HG03139 (cell line): Measurements from ENCODE around the gene FAM169A.
A peak's percentile ranks its signal among the peaks of the same experiment; 100 is the strongest.
"Not testable (repeated sequence)": the region's sequence is repeated elsewhere in the genome, so short reads cannot be mapped to it uniquely, and the experiment has no call there.

Experiments used
- ATAC-seq: cut with Tn5 transposase; IDR thresholded peaks from one replicate; pipeline ENCODE4 v1.9.1; 2021; ENCODE audit not compliant: unreplicated experiment

FAM169A gene

DNA sequence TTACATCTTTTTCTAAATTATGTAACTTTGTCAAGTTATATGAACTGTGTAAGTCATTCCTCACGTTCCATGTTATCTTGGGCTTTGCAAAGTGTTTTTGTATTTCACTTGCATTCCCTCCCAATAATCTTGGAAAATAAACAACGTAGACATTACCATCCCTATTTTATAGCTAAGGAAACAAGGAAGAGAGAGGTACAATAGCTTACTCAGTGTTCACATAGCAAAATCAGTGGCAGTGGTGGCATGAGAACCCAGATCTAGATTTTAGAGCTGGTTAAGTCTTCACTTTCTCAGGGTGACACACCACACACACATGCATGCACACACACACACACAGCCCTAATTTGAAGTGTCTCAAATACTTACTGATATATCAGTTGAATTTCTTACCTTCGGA, 65.0 kb downstream of the FAM169A start:
- ATAC-seq: no peak

DNA sequence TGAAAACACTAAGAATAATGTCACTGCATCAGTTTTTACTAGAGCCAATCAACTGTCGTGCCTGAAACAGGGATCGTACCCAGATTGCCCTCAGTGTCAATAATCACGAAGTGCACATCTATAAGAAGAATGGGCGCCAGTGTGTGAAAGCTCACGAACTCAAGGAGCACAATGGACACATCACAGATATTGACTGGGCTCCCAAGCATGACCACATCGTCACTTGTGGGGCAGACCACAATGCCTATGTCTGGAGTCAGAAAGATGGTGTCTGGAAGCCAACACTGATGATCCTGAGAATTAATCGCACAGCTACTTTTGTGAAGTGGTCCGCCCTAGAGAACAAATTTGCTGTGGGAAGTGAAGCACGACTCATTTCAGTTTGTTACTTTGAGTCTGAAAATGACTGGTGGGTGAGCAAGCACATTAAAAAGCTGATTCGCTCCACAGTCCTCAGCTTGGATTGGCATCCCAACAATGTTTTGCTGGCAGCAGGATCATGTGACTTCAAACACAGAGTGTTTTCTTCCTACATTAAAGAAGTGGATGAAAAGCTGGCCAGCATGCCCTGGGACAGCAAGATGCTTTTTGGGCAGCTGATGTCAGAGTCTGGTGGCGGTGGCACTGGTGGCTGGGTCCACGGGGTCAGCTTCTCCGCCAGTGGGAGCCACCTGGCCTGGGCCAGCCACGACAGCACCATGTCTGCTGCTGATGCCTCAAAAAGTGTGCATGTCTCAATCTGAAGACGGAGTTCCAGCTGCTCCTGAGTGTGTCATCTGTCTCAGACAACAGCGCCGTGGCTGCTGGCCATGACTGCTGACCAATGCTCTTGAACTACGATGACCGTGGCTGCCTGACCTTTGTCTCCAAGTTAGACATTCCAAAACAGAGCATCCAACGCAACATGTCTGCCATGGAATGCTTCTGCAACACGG, 66.9 kb downstream of the FAM169A start:
- no peak for ATAC-seq

DNA sequence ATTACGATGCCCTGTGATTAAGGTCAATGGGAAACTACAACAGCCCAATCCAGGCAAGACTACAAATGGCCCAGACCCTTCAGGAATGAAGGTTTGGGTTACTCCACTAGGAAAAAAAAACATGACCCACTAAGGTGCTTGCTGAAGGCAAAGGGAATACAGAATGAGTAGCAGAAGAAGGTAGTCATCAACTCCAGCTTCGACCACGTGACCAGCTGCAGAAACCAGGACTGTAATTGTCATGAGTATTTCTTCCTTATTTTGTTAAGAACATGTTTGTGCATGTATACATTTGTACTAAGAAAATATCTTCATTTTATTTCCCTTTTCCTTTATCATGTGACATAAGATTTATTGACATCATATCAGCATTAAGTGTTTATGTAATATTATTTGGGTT, 74.5 kb downstream of the FAM169A start:
- ATAC-seq: not testable (repeated sequence)

GRCh38 chr5:74787424-74787823, 78.8 kb downstream of the FAM169A start:
- no peak for ATAC-seq

- ATAC-seq: no peak
These were observed 79.3 kb downstream of the FAM169A start for GRCh38 chr5:74786851-74787250.

- ATAC-seq: no peak
These were observed 87.6 kb downstream of the FAM169A start for GRCh38 chr5:74778609-74779008.

DNA sequence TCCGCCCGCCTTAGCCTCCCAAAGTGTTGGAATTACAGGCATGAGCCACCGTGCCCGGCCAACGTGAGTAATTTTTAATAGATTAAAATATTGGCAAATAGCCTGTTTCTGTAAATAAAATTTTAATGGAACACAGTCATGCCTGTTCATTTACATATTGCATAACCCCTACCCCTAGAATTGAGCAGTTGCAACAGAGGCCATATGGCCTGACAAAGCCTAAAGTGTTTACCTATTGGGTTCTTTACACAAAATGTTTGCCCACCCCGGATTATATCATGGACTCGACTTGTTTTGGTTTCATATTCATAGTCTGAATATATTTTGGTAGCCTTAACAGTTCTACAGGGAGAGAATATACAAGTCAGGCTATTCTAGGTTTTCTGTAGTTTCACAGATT, 93.8 kb downstream of the FAM169A start:
- no peak for ATAC-seq

GRCh38 chr5:74767579-74767913, 98.6 kb downstream of the FAM169A start:
- peak; percentile 13 for ATAC-seq

DNA sequence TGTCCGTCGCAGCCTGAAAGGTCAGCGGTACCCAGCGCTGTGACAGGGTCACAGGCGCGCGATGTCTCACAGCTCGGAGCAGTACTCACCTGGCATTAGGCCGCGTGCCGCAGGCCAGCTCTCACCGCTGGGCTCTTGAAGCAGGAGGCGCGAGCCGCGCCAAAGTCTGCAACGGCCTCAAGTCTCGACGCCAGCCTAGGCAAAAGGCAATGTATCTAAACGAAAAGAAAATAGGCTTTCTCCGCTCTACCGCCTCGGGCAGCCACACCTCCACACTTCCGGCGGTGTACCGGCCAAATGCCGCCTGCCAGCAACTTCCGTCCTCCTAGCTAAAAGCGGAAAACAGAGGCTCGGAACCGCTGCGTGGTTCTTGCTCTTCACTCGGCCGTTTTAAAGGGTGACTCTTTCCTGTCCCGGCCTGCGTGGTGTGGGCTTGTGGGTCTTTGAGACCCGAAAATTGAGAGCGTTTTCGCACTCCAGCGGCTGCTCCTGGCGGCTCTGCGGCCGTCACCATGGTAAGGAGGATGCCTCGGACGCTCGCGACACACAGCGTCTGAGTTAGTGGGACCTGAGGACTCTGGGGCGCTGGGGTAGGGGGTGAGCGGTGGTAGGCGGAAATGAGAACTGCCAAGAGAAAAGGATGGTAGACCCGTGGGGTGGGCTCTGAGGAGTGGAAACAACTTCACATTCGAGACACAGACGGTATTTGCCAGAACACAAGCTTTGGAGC, 99.2 kb downstream of the FAM169A start, which contains the start of the genes GFM2 and NSA2:
TSS of gene GFM2 (minus strand) at position 269 of the 730 bp plus-strand sequence. CDS start 3,375 bp downstream, outside the sequence.
TSS of gene NSA2 (plus strand) at position 401 of the 730 bp plus-strand sequence. CDS start at position 513, 112 bp downstream.
- peak; percentile 90 for ATAC-seq

DNA sequence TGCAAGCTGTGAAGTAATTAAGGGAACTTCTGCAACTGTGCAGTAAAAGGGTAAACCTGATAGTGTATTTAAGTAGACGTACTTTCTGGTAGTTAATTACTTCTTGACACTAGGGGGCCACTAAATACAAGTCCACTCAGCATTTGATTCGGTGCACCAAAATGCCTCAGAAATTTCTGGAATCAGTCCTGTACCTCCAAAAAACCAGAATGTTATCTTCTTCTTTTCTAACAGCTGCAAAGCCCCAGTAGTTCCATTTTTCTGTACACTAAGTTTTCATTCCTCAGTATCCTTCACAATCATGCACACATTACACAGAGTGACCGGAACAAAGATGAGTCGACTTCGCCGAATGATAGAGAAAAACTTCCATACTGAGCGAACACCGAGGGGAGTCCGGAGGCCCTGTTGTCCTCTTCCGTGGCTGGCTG, 99.8 kb downstream of the FAM169A start:
- ATAC-seq: peak; percentile 32

DNA sequence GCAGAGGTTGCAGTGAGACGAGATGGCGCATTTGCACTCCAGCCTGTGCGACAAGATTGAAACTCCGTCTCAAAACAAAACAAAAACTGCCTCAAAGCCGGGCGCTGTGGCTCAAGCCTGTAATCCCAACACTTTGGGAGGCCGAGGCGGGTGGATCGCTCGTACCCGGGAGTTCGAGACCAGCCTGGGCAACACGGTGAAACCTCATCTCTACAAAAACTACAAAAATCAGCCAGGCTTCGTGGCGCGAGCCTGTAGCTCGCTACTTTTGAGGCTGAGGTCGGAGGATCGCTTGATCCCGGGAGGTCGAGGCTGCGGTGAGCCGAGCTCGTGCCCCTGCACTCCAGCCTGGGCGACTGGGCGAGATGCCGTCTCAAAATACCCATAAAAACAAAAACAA, 100.3 kb downstream of the FAM169A start:
- ATAC-seq: no peak

GRCh38 chr5:74765201-74765600, 101.0 kb downstream of the FAM169A start:
- no peak for ATAC-seq

GRCh38 chr5:74763504-74763903, 102.7 kb downstream of the FAM169A start:
- no peak for ATAC-seq

- no peak for ATAC-seq
These were observed 103.6 kb downstream of the FAM169A start for GRCh38 chr5:74762599-74762998.

DNA sequence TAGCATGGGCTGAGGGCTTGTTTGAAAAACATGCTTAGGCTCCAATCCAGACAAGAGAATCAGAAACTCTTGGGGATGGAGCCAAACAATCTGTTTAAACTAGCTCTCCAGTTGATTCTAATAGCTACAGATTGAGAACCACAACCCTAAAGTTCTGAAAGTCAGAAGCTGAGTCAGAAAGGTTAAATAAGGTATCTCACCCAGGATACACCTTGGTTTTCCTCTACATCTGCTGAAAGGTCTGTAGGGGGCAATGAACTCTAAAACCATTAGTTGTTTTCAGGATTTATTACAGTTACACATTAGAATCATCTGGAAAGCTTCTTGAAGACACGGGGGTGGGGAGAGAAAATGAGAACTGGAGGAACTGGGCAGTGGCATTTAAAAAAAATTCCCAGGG, 104.9 kb downstream of the FAM169A start:
- no peak for ATAC-seq

- not testable (repeated sequence) for ATAC-seq
These were observed 117.4 kb downstream of the FAM169A start for GRCh38 chr5:74748742-74749141.

DNA sequence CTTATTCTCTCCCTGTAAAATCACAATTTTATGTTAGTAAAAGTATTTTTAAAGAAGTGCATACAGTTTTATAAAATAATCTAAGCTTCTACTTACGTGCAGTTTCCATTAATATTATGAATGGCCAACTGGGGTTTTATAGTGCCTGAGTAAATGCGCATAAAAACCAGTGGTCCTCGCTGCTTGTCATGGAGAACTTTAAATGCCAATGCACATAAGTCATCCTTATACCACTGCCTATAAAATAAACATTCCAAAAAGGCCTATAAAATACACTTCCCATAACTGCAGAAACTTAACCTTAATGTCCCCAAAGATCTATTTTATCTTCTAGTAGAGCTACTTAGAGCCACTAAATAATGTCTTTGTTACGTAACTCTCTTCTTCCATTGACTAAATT, 127.8 kb downstream of the FAM169A start:
- ATAC-seq: no peak

- ATAC-seq: no peak
These were observed 129.4 kb downstream of the FAM169A start for GRCh38 chr5:74736759-74737158.
